HG02623 (cell line): Measurements from ENCODE around the gene VAC14.
"Not testable (repeated sequence)": the region's sequence is repeated elsewhere in the genome, so short reads cannot be mapped to it uniquely, and the experiment has no call there.

ENCODE experiments used
- ATAC-seq: cut with Tn5 transposase; IDR thresholded peaks from one replicate; pipeline ENCODE4 v1.9.1; 2021; ENCODE audit warnings: moderate library complexity; ENCODE audit not compliant: unreplicated experiment

Gene VAC14

GRCh38 chr16:70649300-70649699 is 151.7 kb downstream of the VAC14 start:
- ATAC-seq: no peak

- no peak for ATAC-seq
Observed at GRCh38 chr16:70648606-70649005, 152.4 kb downstream of the VAC14 start.

- ATAC-seq: no peak
Observed at GRCh38 chr16:70647441-70648359, 153.3 kb downstream of the VAC14 start.

- ATAC-seq: no peak
Observed at GRCh38 chr16:70646260-70647241, 154.4 kb downstream of the VAC14 start, which contains the start of gene IL34. TSS of gene IL34 (plus strand) at chr16:70646559. CDS start at chr16:70646948, 389 bp downstream.

GRCh38 chr16:70644763-70645597 is 156.0 kb downstream of the VAC14 start:
- no peak for ATAC-seq

- not testable (repeated sequence) for ATAC-seq
Observed at GRCh38 chr16:70643264-70643663, 157.7 kb downstream of the VAC14 start.

GRCh38 chr16:70642633-70643032 is 158.3 kb downstream of the VAC14 start:
- ATAC-seq: no peak

- ATAC-seq: no peak
Observed at GRCh38 chr16:70638814-70639792, 161.9 kb downstream of the VAC14 start.
